ENCODE measurements around the gene DPP6. TPM values are rescaled to one million over a fixed set of nuclear protein-coding genes. Genes with fewer than 3 reads are reported as not detected.

The DPP6 gene
- total RNA-seq, 1 experiment from 2014 or later = not detected

GRCh38 chr7:154898973-154899855, 847.0 kb downstream of the DPP6 start:
- ChIA-PET CTCF (no interaction called here), POLR2A (no interaction called here)
- Mint-ChIP-seq H3K36me3 (ENCODE audit: insufficient read depth, unreplicated experiment) (peaks cover 6% of the 10 kb centered on the region), H3K27me3 (ENCODE audit: insufficient read depth, unreplicated experiment) (no peaks in the 10 kb centered on the region), H3K4me3 (ENCODE audit: unreplicated experiment) (no peak overlapping the region), H3K4me1 (ENCODE audit: low read depth, unreplicated experiment) (no peaks in the 10 kb centered on the region), H3K9me3 (ENCODE audit: unreplicated experiment) (no peaks in the 10 kb centered on the region), H3K27ac (ENCODE audit: unreplicated experiment) (no peak overlapping the region)
- Histone ChIP-seq H3K9me3 (no peaks in the 10 kb centered on the region), H3K36me3 (ENCODE audit: control insufficient read depth, insufficient read depth, low read length) (no peaks in the 10 kb centered on the region), H3K4me1 (no peaks in the 10 kb centered on the region), H3K27me3 (replicated peaks; ENCODE audit: control insufficient read depth, insufficient read depth, low read length) (no peaks in the 10 kb centered on the region), H3K4me3 (ENCODE audit: low read depth, low read length) (no peak overlapping the region)
- no peak for DNase-seq
- BruUV-seq (replicated peaks) = no TSS peak
- intact Hi-C loops (cut with micrococcal nuclease; ENCODE audit: unreplicated experiment) = no loop called here
- TF ChIP-seq CTCF (IDR thresholded peaks at IDR 0.05; ENCODE audit: insufficient read depth in 1 of 2, low read depth in 1 of 2, low read length in 1 of 2, severe bottlenecking in 1 of 2, unreplicated experiment in 1 of 2) = no peak

GRCh38 chr7:154899862-154900261, 847.7 kb downstream of the DPP6 start:
- Histone ChIP-seq H3K4me1 (no peaks in the 10 kb centered on the region), H3K36me3 (ENCODE audit: control insufficient read depth, insufficient read depth, low read length) (no peaks in the 10 kb centered on the region), H3K27me3 (replicated peaks; ENCODE audit: control insufficient read depth, insufficient read depth, low read length) (no peaks in the 10 kb centered on the region), H3K4me3 (ENCODE audit: low read depth, low read length) (no peak overlapping the region), H3K9me3 (no peaks in the 10 kb centered on the region; the same call in 1 of the 2 replicates)
- no peaks in the 10 kb centered on the region for H3K4me1 Mint-ChIP-seq (ENCODE audit: low read depth, unreplicated experiment)
- no peaks in the 10 kb centered on the region for H3K9me3 Mint-ChIP-seq (ENCODE audit: unreplicated experiment)
- H3K4me3 Mint-ChIP-seq (ENCODE audit: unreplicated experiment) = no peak overlapping the region
- no peaks in the 10 kb centered on the region for H3K27me3 Mint-ChIP-seq (ENCODE audit: insufficient read depth, unreplicated experiment)
- H3K36me3 Mint-ChIP-seq (ENCODE audit: insufficient read depth, unreplicated experiment) = peaks cover 6% of the 10 kb centered on the region
- intact Hi-C loops (cut with micrococcal nuclease; ENCODE audit: unreplicated experiment) = no loop called here
- no TSS peak for BruUV-seq (replicated peaks)
- POLR2A ChIA-PET = no interaction called here
- TF ChIP-seq CTCF (IDR thresholded peaks at IDR 0.05; ENCODE audit: insufficient read depth in 1 of 2, low read depth in 1 of 2, low read length in 1 of 2, severe bottlenecking in 1 of 2, unreplicated experiment in 1 of 2) = no peak
- H3K27ac Mint-ChIP-seq (ENCODE audit: unreplicated experiment) = no peak overlapping the region
- DNase-seq = no peak
- CTCF ChIA-PET = no interaction called here

GRCh38 chr7:154902600-154903082, 850.4 kb downstream of the DPP6 start:
- ChIA-PET POLR2A (no interaction called here), CTCF (no interaction called here)
- intact Hi-C loops (cut with micrococcal nuclease; ENCODE audit: unreplicated experiment) = no loop called here
- DNase-seq = no peak
- Mint-ChIP-seq H3K4me3 (ENCODE audit: unreplicated experiment) (no peak overlapping the region), H3K4me1 (ENCODE audit: low read depth, unreplicated experiment) (no peaks in the 10 kb centered on the region), H3K27me3 (ENCODE audit: insufficient read depth, unreplicated experiment) (no peaks in the 10 kb centered on the region), H3K9me3 (ENCODE audit: unreplicated experiment) (no peaks in the 10 kb centered on the region), H3K36me3 (ENCODE audit: insufficient read depth, unreplicated experiment) (peaks cover 6% of the 10 kb centered on the region), H3K27ac (ENCODE audit: unreplicated experiment) (no peak overlapping the region)
- Histone ChIP-seq H3K9me3 (peaks cover 3% of the 10 kb centered on the region; the same call in 1 of the 2 replicates), H3K36me3 (ENCODE audit: control insufficient read depth, insufficient read depth, low read length) (no peaks in the 10 kb centered on the region), H3K4me3 (ENCODE audit: low read depth, low read length) (no peak overlapping the region), H3K4me1 (no peaks in the 10 kb centered on the region), H3K27me3 (replicated peaks; ENCODE audit: control insufficient read depth, insufficient read depth, low read length) (no peaks in the 10 kb centered on the region)
- TF ChIP-seq CTCF (IDR thresholded peaks at IDR 0.05; ENCODE audit: insufficient read depth in 1 of 2, low read depth in 1 of 2, low read length in 1 of 2, severe bottlenecking in 1 of 2, unreplicated experiment in 1 of 2) = no peak
- no TSS peak for BruUV-seq (replicated peaks)

Data from Caco-2 (cell line).